Measurements from ENCODE around the gene BCL2A1. TPM values are rescaled to one million over a fixed set of nuclear protein-coding genes. Genes with fewer than 3 reads are reported as not detected.
A peak's percentile ranks its signal among the peaks of the same experiment; 100 is the strongest.

The BCL2A1 gene
- total RNA-seq, 2 donors from 2014 or later, result 0.86 to 1.5 TPM

DNA sequence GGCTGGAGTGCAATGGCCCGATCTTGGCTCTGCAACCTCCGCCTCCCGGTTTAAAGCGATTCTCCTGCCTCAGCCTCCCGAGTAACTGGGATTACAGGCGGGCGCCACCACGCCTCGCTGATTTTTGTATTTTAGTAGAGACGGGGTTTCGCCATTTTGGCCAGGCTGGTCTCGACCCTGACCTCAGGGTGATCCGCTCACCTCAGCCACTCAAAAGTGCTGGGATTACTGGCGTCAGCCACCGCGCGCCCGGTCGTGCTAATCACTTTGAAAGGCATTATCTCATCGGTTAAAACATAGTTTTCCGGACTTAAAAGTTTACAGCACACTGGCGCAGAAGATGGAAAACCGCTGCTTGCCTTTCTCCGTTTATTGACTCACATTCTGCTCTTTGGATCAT lies 46.6 kb downstream of the BCL2A1 start:
- H3K27me3 ChIP-seq, result no peaks in the 10 kb centered on the region
- TF ChIP-seq, protein P1, sequence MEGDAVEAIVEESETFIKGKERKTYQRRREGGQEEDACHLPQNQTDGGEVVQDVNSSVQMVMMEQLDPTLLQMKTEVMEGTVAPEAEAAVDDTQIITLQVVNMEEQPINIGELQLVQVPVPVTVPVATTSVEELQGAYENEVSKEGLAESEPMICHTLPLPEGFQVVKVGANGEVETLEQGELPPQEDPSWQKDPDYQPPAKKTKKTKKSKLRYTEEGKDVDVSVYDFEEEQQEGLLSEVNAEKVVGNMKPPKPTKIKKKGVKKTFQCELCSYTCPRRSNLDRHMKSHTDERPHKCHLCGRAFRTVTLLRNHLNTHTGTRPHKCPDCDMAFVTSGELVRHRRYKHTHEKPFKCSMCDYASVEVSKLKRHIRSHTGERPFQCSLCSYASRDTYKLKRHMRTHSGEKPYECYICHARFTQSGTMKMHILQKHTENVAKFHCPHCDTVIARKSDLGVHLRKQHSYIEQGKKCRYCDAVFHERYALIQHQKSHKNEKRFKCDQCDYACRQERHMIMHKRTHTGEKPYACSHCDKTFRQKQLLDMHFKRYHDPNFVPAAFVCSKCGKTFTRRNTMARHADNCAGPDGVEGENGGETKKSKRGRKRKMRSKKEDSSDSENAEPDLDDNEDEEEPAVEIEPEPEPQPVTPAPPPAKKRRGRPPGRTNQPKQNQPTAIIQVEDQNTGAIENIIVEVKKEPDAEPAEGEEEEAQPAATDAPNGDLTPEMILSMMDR (IDR thresholded peaks at IDR 0.05), result no peak
- DNase-seq, result no peak
- intact Hi-C loops (cut with DNase I), result no loop called here
- no peak overlapping the region for H3K9ac ChIP-seq (ENCODE audit: low read depth in 2 of 2, low read length in 2 of 2)
- no peaks in the 10 kb centered on the region for H3K36me3 ChIP-seq
- peak overlapping the region; percentile 99 for H3K4me3 ChIP-seq
- no peaks in the 10 kb centered on the region for H3K4me1 ChIP-seq
- H3K27ac ChIP-seq, result peak overlapping the region; percentile 100
- H3K9me3 ChIP-seq, result no peaks in the 10 kb centered on the region

DNA sequence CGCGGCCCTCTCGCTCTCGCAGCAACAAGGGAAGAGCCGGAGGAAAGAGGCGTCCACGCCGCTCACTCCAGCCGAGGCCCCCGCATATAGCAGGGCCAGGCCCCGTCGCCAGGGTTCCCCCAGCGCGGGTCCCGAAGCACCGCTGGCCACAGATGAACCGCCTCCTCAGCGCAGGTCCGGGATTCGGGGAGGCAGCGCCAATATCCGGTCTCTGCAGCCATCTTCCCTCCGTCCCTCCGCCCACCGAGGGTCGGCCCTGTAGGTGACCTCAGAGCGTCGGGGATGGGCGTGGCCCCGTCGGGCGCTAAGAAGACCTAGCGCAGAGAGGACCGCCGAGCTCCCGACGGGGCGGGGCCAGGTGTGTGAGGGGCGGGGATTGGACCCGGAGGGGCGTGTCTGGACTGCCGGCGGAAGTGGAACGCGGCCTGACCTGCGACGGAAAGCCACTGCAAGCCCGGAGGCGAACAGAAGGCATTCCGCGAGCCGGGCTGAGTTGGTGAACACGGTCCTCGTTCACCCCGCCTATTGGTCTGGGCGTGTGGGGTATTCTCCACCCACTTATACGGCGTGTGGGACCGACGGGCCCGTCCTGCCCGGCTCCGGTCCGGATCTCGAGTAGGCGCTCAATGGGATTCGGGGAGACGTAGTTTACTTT lies 47.4 kb downstream of the BCL2A1 start:
- Histone ChIP-seq H3K4me3 (peak overlapping the region; percentile 99), H3K9me3 (no peaks in the 10 kb centered on the region), H3K27ac (peak overlapping the region; percentile 100), H3K27me3 (no peaks in the 10 kb centered on the region), H3K36me3 (no peaks in the 10 kb centered on the region), H3K4me1 (no peaks in the 10 kb centered on the region), H3K9ac (ENCODE audit: low read depth in 2 of 2, low read length in 2 of 2) (peak overlapping the region; percentile 88 to 94)
- intact Hi-C loops (cut with DNase I), result no loop called here
- peak; percentile 98 for DNase-seq
- TF ChIP-seq, protein P1 (IDR thresholded peaks at IDR 0.05), result no peak

DNA sequence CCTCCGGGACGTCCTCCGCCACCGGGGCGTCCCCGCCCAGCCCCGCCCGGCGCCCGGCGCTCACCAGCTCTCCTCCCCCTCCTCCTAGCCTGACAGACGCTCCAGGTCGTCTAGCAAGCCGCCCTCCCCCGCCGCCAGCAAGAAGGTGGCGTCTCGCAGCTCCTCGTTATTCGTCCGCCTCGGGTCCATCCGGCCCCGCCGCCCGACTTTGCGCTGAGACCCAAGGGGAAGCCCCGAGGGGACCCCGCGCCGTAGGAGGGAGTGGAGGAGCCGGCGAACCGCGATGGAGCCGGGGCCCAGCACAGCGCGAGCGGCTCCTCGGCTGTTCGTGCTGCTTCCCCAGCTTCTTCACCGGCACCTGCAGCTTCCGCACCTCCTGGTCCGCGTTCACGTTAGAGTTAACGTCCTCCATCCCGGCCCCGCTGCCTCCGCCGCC lies 47.9 kb downstream of the BCL2A1 start:
- Histone ChIP-seq H3K4me3 (peak overlapping the region; percentile 99), H3K4me1 (no peaks in the 10 kb centered on the region), H3K36me3 (no peaks in the 10 kb centered on the region), H3K9me3 (no peaks in the 10 kb centered on the region), H3K9ac (ENCODE audit: low read depth in 2 of 2, low read length in 2 of 2) (peak overlapping the region; percentile 88 to 94), H3K27me3 (no peaks in the 10 kb centered on the region), H3K27ac (peak overlapping the region; percentile 100)
- peak; percentile 78 for DNase-seq
- TF ChIP-seq, protein P1 (IDR thresholded peaks at IDR 0.05), result no peak
- intact Hi-C loops (cut with DNase I), result no loop called here

DNA sequence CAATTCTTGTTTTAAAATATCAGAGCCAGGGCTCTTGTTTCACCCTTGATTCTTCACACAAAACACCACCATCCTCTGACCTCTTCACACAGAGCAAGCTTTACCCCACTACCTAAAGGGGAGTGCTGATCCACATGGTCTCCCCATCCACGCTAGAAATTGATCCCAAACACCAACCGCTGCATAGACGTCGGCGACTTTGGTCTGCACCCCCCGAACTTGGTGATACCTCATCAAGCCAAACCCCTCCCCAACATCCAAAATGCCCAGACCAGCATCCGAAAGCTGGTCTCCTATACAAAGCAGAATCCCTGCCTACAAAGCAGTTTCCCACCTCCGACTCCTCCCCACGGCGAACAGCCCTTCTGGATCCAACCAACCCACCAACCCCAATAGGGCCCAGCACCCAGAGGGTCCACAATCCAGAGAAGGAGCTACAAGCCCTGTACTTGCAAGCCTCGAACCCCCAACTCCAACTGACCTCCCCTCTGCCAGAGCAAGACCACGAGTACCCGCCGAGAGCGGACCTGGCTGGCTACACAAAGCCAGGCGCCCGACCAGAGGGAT lies 48.4 kb downstream of the BCL2A1 start:
- TF ChIP-seq, protein P1 (IDR thresholded peaks at IDR 0.05), result no peak
- peak overlapping the region; percentile 100 for H3K27ac ChIP-seq
- H3K9me3 ChIP-seq, result no peaks in the 10 kb centered on the region
- peak overlapping the region; percentile 88 to 94 for H3K9ac ChIP-seq (ENCODE audit: low read depth in 2 of 2, low read length in 2 of 2)
- H3K36me3 ChIP-seq, result no peaks in the 10 kb centered on the region
- intact Hi-C loops (cut with DNase I), result no loop called here
- no peak for DNase-seq
- peak overlapping the region; percentile 99 for H3K4me3 ChIP-seq
- H3K27me3 ChIP-seq, result no peaks in the 10 kb centered on the region
- H3K4me1 ChIP-seq, result no peaks in the 10 kb centered on the region

DNA sequence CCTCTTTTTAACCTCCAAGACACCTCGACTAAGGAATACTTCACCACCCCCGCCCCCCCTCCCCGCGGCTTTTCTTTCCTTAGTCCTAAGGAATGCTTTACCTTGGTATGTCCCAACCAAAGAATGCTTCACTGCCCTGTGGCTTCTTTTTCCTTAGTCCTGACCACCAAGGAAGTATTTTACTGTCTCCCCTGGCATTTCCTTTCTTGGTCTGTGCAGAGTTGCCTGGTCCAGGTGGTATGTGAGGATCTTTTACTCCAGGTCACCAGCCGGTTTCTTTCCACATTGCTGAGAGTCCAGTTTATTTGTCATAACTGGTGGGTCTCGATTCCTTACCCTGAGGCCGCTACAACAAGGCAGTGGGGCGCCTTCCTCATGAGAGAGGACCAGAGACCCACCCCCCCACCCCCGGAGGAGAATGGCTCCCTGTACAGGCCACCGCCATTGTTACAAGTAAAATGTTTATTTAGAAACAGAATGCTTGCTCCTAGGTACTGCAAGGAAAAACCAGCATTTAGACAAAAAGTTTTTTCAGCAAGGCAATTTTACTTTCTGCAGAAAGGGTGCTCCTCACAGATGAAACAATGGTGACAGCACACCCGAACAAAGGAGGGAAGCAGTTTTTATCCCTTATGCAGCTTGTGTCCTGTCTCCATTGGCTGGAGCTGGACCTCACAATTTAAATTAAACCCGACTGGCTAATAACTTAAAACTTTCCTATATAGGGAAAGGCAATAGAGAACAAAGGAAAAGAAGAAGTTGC lies 51.1 kb downstream of the BCL2A1 start:
- no peaks in the 10 kb centered on the region for H3K4me1 ChIP-seq
- H3K36me3 ChIP-seq, result no peaks in the 10 kb centered on the region
- TF ChIP-seq, protein P1 (IDR thresholded peaks at IDR 0.05), result no peak
- no peaks in the 10 kb centered on the region for H3K27me3 ChIP-seq
- no peak overlapping the region for H3K4me3 ChIP-seq
- peaks cover 3% of the 10 kb centered on the region for H3K9me3 ChIP-seq
- no peak for DNase-seq
- intact Hi-C loops (cut with DNase I), result no loop called here
- H3K27ac ChIP-seq, result no peak overlapping the region
- no peak overlapping the region for H3K9ac ChIP-seq (ENCODE audit: low read depth in 2 of 2, low read length in 2 of 2)
